GM18867 (cell line): Measurements from ENCODE around the gene WDR44.
"Not testable (repeated sequence)": the region's sequence is repeated elsewhere in the genome, so short reads cannot be mapped to it uniquely, and the experiment has no call there.

Experiments used
- ATAC-seq: cut with Tn5 transposase; IDR thresholded peaks from one replicate; pipeline ENCODE4 v1.9.1; 2021; ENCODE audit warnings: mild to moderate bottlenecking, moderate library complexity; ENCODE audit not compliant: unreplicated experiment

Gene WDR44

GRCh38 chrX:118470721-118471347 lies 124.9 kb downstream of the WDR44 start:
- not testable (repeated sequence) for ATAC-seq

GRCh38 chrX:118474586-118474985 lies 128.7 kb downstream of the WDR44 start:
- no peak for ATAC-seq

GRCh38 chrX:118475903-118476302 lies 130.0 kb downstream of the WDR44 start:
- no peak for ATAC-seq

GRCh38 chrX:118480172-118480571 lies 134.3 kb downstream of the WDR44 start:
- ATAC-seq = no peak

- ATAC-seq = not testable (repeated sequence)
These were observed 136.5 kb downstream of the WDR44 start for GRCh38 chrX:118482384-118482783.

GRCh38 chrX:118484216-118484903 lies 138.5 kb downstream of the WDR44 start:
- ATAC-seq = no peak

- ATAC-seq = not testable (repeated sequence)
These were observed 140.8 kb downstream of the WDR44 start for GRCh38 chrX:118486693-118487092.

- no peak for ATAC-seq
These were observed 147.1 kb downstream of the WDR44 start for GRCh38 chrX:118493016-118493415.

GRCh38 chrX:118493653-118494297 lies 147.9 kb downstream of the WDR44 start:
- ATAC-seq = no peak

GRCh38 chrX:118495061-118495921 lies 149.4 kb downstream of the WDR44 start, which contains the start of gene DOCK11:
Gene DOCK11, plus strand, starts transcription at chrX:118495815. Its CDS starts 157 bp downstream, at chrX:118495972.
- peak; percentile 72 for ATAC-seq

- ATAC-seq = peak; percentile 60
These were observed 150.3 kb downstream of the WDR44 start for GRCh38 chrX:118495958-118496762.

GRCh38 chrX:118496763-118497079 lies 150.8 kb downstream of the WDR44 start:
- ATAC-seq = peak; percentile 13

- no peak for ATAC-seq
These were observed 151.4 kb downstream of the WDR44 start for GRCh38 chrX:118497180-118497818.

GRCh38 chrX:118498351-118498750 lies 152.4 kb downstream of the WDR44 start:
- no peak for ATAC-seq

- ATAC-seq = no peak
These were observed 152.8 kb downstream of the WDR44 start for GRCh38 chrX:118498755-118499154.

- ATAC-seq = no peak
These were observed 153.4 kb downstream of the WDR44 start for GRCh38 chrX:118499295-118499694.
